A549 (cell line): ENCODE results near the gene MEF2D.

ENCODE experiments used
- CBX2 ChIP-seq: fragments of 200-600 bp; sonication (generic); IDR thresholded peaks from 2 replicates; pipeline ENCODE4 v1.6.1; 2016; ENCODE audit warnings: low read depth, mild to moderate bottlenecking, borderline replicate concordance
- CHD2 ChIP-seq: fragments of 150-350 bp; IDR thresholded peaks from 2 replicates; pipeline ENCODE4 v1.6.1; 2014; ENCODE audit warnings: low read length; ENCODE audit not compliant: partially characterized antibody
- HEYL ChIP-seq: fragments of 250-450 bp; sonication (Bioruptor Pico); IDR thresholded peaks from 2 replicates; pipeline ENCODE4 v1.8.0; 2021; ENCODE audit warnings: mild to moderate bottlenecking, moderate library complexity
- JUN ChIP-seq, 2 experiments: fragments of >200 bp; sonication (Bioruptor Twin); formaldehyde crosslinking; IDR thresholded peaks; 2 replicates in 1 of 2; 3 replicates in 1 of 2; pipeline ENCODE4 v1.6.1; 2016 to 2017
- POLR2A ChIP-seq: IDR thresholded peaks from 2 replicates; pipeline ENCODE4 v1.6.1; 2012; ENCODE audit warnings: mild to moderate bottlenecking, low read length
- SMC3 ChIP-seq: fragments of >200 bp; sonication (Bioruptor Twin); formaldehyde crosslinking; IDR thresholded peaks from 3 replicates; pipeline ENCODE4 v1.6.1; 2018; ENCODE audit warnings: inconsistent platforms
- TF ChIP-seq, protein P1 (sequence below): fragments of >200 bp; sonication (Bioruptor Twin); formaldehyde crosslinking; IDR thresholded peaks from 3 replicates; pipeline ENCODE4 v1.5.1; 2016
- TF ChIP-seq, protein P2 (sequence below): fragments of 450-650 bp; IDR thresholded peaks from 2 replicates; pipeline ENCODE4 v1.6.1; 2014; ENCODE audit warnings: antibody characterized with exemption
- TF ChIP-seq, protein P3 (sequence below): fragments of 200-600 bp; sonication (generic); IDR thresholded peaks from 2 replicates; pipeline ENCODE4 v1.6.1; 2016; ENCODE audit warnings: antibody characterized with exemption, mild to moderate bottlenecking, moderate library complexity
- TF ChIP-seq, protein P4 (sequence below): IDR thresholded peaks from 2 replicates; pipeline ENCODE4 v1.6.1; 2012; ENCODE audit warnings: low read depth, borderline replicate concordance

DNA sequence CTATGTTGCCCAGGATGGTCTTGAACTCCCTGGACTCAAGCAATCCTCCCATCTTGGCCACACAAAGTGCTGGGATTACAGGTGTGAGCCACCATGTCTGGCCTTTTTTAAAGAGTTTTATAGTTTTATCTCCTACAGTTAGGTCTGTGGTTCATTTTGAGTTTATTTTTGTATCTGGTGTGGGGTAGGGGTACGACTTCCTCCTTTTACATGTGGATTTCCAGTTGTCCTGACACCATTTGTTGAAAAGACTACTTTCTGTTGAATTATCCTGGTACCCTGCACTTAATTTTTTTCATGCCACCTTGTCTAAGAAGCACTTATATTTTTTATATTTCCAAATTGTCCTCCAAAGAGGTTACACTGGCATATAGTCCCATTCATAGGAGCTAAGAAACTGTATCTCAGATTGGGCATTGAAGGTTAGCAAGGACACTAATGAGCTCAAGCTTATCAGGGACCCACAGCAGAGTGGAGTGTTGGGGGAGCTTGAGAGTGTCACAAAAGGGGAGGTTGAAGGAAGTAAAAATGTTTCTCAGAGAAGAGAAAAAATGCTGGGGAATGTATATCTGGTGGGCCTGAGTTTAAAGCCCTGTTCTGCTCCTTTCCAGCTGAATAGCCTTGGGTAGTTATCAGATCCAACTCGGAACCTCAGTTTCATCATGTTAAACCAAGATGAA, 23.4 kb upstream of the MEF2D start:
- TF ChIP-seq, protein P1, sequence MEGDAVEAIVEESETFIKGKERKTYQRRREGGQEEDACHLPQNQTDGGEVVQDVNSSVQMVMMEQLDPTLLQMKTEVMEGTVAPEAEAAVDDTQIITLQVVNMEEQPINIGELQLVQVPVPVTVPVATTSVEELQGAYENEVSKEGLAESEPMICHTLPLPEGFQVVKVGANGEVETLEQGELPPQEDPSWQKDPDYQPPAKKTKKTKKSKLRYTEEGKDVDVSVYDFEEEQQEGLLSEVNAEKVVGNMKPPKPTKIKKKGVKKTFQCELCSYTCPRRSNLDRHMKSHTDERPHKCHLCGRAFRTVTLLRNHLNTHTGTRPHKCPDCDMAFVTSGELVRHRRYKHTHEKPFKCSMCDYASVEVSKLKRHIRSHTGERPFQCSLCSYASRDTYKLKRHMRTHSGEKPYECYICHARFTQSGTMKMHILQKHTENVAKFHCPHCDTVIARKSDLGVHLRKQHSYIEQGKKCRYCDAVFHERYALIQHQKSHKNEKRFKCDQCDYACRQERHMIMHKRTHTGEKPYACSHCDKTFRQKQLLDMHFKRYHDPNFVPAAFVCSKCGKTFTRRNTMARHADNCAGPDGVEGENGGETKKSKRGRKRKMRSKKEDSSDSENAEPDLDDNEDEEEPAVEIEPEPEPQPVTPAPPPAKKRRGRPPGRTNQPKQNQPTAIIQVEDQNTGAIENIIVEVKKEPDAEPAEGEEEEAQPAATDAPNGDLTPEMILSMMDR, result no peak
- no peak for TF ChIP-seq POLR2A
- no peak for TF ChIP-seq JUN (IDR thresholded peaks at IDR 0.05)
- no peak for TF ChIP-seq SMC3
- TF ChIP-seq CHD2, result no peak
- TF ChIP-seq HEYL (CRISPR knock-in tag), result no peak
- no peak for TF ChIP-seq CBX2
- TF ChIP-seq, protein P2, sequence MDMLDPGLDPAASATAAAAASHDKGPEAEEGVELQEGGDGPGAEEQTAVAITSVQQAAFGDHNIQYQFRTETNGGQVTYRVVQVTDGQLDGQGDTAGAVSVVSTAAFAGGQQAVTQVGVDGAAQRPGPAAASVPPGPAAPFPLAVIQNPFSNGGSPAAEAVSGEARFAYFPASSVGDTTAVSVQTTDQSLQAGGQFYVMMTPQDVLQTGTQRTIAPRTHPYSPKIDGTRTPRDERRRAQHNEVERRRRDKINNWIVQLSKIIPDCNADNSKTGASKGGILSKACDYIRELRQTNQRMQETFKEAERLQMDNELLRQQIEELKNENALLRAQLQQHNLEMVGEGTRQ, result no peak
- TF ChIP-seq, protein P3, sequence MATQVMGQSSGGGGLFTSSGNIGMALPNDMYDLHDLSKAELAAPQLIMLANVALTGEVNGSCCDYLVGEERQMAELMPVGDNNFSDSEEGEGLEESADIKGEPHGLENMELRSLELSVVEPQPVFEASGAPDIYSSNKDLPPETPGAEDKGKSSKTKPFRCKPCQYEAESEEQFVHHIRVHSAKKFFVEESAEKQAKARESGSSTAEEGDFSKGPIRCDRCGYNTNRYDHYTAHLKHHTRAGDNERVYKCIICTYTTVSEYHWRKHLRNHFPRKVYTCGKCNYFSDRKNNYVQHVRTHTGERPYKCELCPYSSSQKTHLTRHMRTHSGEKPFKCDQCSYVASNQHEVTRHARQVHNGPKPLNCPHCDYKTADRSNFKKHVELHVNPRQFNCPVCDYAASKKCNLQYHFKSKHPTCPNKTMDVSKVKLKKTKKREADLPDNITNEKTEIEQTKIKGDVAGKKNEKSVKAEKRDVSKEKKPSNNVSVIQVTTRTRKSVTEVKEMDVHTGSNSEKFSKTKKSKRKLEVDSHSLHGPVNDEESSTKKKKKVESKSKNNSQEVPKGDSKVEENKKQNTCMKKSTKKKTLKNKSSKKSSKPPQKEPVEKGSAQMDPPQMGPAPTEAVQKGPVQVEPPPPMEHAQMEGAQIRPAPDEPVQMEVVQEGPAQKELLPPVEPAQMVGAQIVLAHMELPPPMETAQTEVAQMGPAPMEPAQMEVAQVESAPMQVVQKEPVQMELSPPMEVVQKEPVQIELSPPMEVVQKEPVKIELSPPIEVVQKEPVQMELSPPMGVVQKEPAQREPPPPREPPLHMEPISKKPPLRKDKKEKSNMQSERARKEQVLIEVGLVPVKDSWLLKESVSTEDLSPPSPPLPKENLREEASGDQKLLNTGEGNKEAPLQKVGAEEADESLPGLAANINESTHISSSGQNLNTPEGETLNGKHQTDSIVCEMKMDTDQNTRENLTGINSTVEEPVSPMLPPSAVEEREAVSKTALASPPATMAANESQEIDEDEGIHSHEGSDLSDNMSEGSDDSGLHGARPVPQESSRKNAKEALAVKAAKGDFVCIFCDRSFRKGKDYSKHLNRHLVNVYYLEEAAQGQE, result no peak
- TF ChIP-seq, protein P4, sequence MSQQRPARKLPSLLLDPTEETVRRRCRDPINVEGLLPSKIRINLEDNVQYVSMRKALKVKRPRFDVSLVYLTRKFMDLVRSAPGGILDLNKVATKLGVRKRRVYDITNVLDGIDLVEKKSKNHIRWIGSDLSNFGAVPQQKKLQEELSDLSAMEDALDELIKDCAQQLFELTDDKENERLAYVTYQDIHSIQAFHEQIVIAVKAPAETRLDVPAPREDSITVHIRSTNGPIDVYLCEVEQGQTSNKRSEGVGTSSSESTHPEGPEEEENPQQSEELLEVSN, result no peak
